CD4-positive, alpha-beta T cell treated with Interleukin-17A for 1 hour (primary cell): ENCODE data around the gene BLTP2.

ENCODE experiments used
- DNase-seq: peaks from one replicate; pipeline ENCODE4 v3.0.0-alpha.2; 2020

BLTP2 gene

DNA sequence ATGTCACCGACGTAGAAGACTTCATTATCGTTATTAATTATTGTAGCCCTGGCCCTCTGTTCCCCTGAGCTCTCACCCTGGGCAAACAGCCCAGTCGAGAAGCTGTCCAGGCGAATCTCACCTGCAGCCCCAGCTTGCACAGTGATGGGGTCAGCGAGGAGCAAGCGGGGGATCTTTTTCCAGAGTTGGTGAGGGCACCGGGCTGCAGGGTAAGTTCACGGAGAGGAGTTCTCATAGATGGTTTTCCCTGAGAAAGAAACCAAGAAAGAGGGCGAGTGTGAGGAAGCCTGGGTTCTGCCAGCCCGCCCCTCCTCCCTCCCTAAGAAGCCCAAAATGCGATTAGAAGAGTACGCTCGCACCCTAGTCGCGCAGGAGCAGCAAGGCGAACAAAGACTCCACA is 46.6 kb downstream of the BLTP2 start:
- DNase-seq: no peak

DNA sequence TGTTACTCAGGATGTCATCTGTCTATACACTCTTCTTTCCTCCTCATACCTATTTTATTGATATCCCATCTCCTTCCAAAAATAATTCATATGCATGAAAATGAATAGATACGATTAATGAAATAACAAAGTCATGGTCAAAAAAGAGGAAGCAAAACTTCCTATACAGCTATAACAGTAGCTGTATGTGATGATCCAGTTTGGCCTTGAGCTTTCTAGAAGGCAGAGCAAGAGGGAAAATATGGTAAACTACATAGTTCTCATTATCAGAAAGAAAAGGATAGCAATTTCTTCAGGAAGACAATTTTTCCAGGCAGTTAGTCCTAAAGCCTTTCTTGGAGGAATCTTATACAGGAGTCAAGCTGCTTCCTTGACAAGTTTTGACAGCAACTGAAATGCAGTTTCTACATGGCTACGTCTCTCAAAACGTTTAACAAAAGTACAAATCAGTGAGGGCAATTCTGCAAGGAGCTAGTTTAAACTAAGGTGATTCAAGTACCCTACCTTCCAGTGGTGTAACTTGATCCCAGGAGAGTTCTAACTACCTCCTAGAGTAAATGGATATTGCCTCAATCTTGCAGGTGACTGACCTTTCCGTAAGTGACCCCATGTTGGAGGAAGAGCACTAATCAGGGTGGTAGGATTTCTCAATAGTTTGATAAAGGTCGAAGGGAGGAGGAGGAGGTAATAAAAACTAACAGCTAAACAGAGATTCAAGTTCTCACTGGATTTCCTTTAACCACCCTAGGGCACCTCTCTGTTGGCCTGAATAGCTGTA is 47.2 kb downstream of the BLTP2 start:
- DNase-seq: no peak
